Keratinocyte (primary cell): ENCODE measurements around the gene SYP.

ENCODE experiments used
- CTCF ChIP-seq, 3 experiments: IDR thresholded peaks in 1 of 3; conservative IDR thresholded peaks in 1 of 3; optimal IDR thresholded peaks in 1 of 3; 2 replicates in 2 of 3; 3 replicates in 1 of 3; pipeline versions ENCODE3 to v1.5.1; 2011; ENCODE audit warnings: low read length in 3 of 3, mild to moderate bottlenecking in 3 of 3, moderate library complexity in 2 of 3, control low read depth in 1 of 3, inconsistent platforms in 1 of 3; ENCODE audit not compliant: insufficient read depth in 2 of 3; ENCODE audit errors: extremely low read depth in 1 of 3
- EZH2 ChIP-seq: IDR thresholded peaks from one replicate; pipeline ENCODE4 v1.6.1; 2012; ENCODE audit warnings: inconsistent platforms, mild to moderate bottlenecking, low read length, moderate library complexity

GRCh38 chrX:49242545-49243066, 42.6 kb upstream of the SYP start:
- TF ChIP-seq CTCF (optimal IDR thresholded peaks at IDR 0.05 in 1 of 3, IDR thresholded peaks at IDR 0.05 in 1 of 3, conservative IDR thresholded peaks at IDR 0.05 in 1 of 3; ENCODE audit: extremely low read depth in 1 of 3, insufficient read depth in 2 of 3, low read length in 3 of 3) (no peak), EZH2 (no peak)
